ENCODE measurements around the gene PRR29.

DNA sequence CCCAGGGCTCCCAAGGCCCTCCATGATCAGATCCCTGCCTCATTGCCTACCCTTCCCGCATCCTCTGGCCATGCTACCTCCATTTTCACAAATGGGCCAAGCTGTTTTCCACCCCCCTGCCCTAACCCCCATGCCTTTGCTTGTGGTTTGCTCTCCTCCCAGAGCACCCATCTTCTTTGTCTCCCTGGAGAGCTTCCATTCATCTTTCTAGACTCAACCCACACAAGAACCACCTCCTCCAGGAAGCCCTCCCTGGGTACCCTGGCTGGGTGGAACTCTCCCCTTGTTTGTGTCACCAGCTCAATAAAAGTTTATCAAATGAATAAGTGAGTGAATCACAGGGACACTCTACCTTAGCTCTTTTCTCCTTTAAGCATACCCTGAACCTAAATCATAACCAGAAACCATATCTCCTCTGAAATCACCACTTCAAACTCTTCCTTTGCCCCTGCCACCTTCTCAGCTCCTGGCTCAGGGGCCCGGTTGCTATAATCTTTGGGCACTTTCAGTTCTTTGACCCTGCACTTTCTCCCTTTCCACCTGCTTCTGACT, 22.5 kb upstream of the PRR29 start:
- no peak for TF ChIP-seq CTCF (IDR thresholded peaks at IDR 0.05)
- TF ChIP-seq POLR2A (IDR thresholded peaks at IDR 0.05) = no peak
